Uterus (tissue), 4 donors: ENCODE measurements around the gene MYOZ2. TPM values are rescaled to one million over a fixed set of nuclear protein-coding genes. Genes with fewer than 3 reads are reported as not detected.

ENCODE experiments used
- DNase-seq, 2 donors: peaks; one replicate each; pipeline ENCODE4 v3.0.0-alpha.2; 2019 to 2020
- H3K27ac ChIP-seq, 2 donors: fragments of 200-600 bp; sonication (generic); 1 replicate in 1 of 2; 2 replicates in 1 of 2; pipeline ENCODE4 v1.5.1; 2016 to 2018
- H3K27me3 ChIP-seq, 2 donors: fragments of 200-600 bp; sonication (generic); one replicate each; pipeline ENCODE4 v1.5.1; 2018 to 2019; ENCODE audit warnings: control low read depth in 1 of 2
- H3K36me3 ChIP-seq, 2 donors: fragments of 200-600 bp; sonication (generic); one replicate each; pipeline ENCODE4 v1.5.1; 2019; ENCODE audit warnings: control low read depth in 1 of 2
- H3K4me1 ChIP-seq, 2 donors: fragments of 200-600 bp; sonication (generic); one replicate each; pipeline ENCODE4 v1.5.1; 2018 to 2019; ENCODE audit warnings: control low read depth in 1 of 2
- H3K4me3 ChIP-seq, 2 donors: fragments of 200-600 bp; sonication (generic); 1 replicate in 1 of 2; 2 replicates in 1 of 2; pipeline ENCODE4 v1.5.1; 2018 to 2019; ENCODE audit warnings: mild to moderate bottlenecking in 1 of 2
- H3K9me3 ChIP-seq, 2 donors: fragments of 200-600 bp; sonication (generic); one replicate each; pipeline ENCODE4 v1.5.1; 2019; ENCODE audit warnings: control low read depth in 1 of 2
- CTCF ChIP-seq, 4 experiments: fragments of 200-600 bp in 2 of 4; fragments of 450-650 bp in 2 of 4; sonication (generic) in 2 of 4; IDR thresholded peaks; one replicate each; pipeline ENCODE4 v1.5.1; 2016 to 2019; ENCODE audit warnings: antibody characterized with exemption in 4 of 4, mild to moderate bottlenecking in 2 of 4, moderate library complexity in 1 of 4
- POLR2A ChIP-seq, 2 donors: fragments of 450-650 bp; IDR thresholded peaks; one replicate each; pipeline ENCODE4 v1.6.1; 2016; ENCODE audit warnings: antibody characterized with exemption in 2 of 2, mild to moderate bottlenecking in 1 of 2, moderate library complexity in 1 of 2
- intact Hi-C: fragments of 100-400 bp; cut with DNase I; formaldehyde crosslinking; loops from one replicate; pipeline ENCODE4 v1.15.1; 2023; ENCODE audit warnings: low total_unique reads
- total RNA-seq, 4 donors: library from RNA; depleted of rRNA in 3 of 4; stranded (reverse); fragments of >200 nt in 3 of 4; gene quantifications; one replicate each; pipeline versions ENCODE4 v1.1.0 to v1.2.4, GENCODE V29; 2014 to 2023
- donor health status: DM: yes; HTN: yes; CAD: no.

MYOZ2 gene
- total RNA-seq, 4 donors from 2014 or later: 0.62 to 1.8 (median 1.5) TPM; not detected in 1

DNA sequence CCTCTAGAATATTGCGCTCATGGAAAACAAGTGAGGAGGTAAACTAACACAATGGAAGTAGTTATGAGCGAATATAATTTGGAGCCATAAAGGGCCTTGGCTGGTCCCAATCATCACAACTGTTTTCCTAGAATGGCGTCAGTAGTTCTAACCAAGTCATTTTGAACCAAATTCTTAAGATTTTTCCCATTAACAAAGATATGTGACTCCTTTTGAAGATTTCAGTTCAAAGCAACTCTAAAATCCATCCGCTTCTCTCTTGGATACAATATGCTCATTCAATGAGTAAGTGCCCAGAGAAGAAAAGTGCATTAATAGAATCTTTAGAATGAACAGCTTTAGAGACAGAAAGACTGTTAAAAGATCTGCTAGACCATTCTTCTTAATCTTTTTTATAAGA, 19.6 kb upstream of the MYOZ2 start:
- intact Hi-C loops: no loop called here
- Histone ChIP-seq H3K27ac (no peak overlapping the region), H3K4me3 (no peak overlapping the region), H3K36me3 (no peaks in the 10 kb centered on the region), H3K9me3 (no peaks in the 10 kb centered on the region), H3K4me1 (no peaks in the 10 kb centered on the region), H3K27me3 (no peaks in the 10 kb centered on the region)
- TF ChIP-seq POLR2A (IDR thresholded peaks at IDR 0.05) (no peak), CTCF (IDR thresholded peaks at IDR 0.05) (no peak)
- DNase-seq: no peak

- Histone ChIP-seq H3K27me3 (no peaks in the 10 kb centered on the region), H3K4me3 (no peak overlapping the region), H3K9me3 (no peaks in the 10 kb centered on the region), H3K36me3 (no peaks in the 10 kb centered on the region), H3K4me1 (no peaks in the 10 kb centered on the region), H3K27ac (no peak overlapping the region)
- intact Hi-C loops: no loop called here
- no peak for DNase-seq
- TF ChIP-seq CTCF (IDR thresholded peaks at IDR 0.05) (no peak), POLR2A (IDR thresholded peaks at IDR 0.05) (no peak)
Measured at GRCh38 chr4:119116925-119117900, 18.4 kb upstream of the MYOZ2 start.

DNA sequence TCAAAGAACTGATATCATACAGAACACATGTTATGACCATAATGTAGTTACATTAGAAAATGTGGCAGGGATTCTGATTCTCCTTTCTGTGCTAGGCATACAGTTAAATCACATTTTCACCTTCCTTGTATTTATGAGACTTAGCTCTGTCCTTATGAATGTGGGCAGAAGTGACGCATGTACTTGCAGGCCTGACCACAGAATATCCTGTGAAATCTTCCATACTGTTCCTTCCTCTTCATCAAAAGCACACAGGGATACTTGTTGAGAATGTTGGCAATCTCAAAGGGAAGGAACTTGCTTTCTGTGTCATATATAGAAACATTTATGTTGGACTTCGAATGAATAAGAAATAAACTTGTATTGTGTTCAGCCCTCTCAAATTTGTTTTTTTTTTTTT, 17.2 kb upstream of the MYOZ2 start:
- no peak for DNase-seq
- H3K36me3 ChIP-seq: no peaks in the 10 kb centered on the region
- no peaks in the 10 kb centered on the region for H3K9me3 ChIP-seq
- TF ChIP-seq POLR2A (IDR thresholded peaks at IDR 0.05) (no peak), CTCF (IDR thresholded peaks at IDR 0.05) (no peak)
- intact Hi-C loops: no loop called here
- no peaks in the 10 kb centered on the region for H3K27me3 ChIP-seq
- no peak overlapping the region for H3K4me3 ChIP-seq
- H3K4me1 ChIP-seq: no peaks in the 10 kb centered on the region
- no peak overlapping the region for H3K27ac ChIP-seq

DNA sequence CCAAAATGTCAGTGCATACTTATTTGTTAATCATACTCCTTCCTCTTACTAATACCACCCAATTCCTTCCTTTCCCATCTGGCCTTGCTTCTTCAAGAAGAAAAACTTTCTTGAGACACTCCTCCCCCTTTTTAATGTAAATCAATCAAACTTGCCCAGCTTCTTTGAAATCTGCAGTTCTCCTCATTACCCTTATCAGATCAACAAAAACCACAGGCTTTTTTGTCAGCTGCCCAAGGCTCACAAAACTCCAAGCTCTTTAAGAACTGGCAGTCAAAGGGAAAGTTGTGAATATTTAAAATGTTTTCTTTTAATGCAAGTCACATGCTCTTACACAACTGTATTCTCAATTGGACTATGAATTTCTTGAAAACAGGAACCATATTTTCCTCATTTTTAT, 11.3 kb upstream of the MYOZ2 start:
- Histone ChIP-seq H3K4me3 (no peak overlapping the region), H3K27me3 (no peaks in the 10 kb centered on the region), H3K27ac (no peak overlapping the region), H3K36me3 (no peaks in the 10 kb centered on the region), H3K4me1 (no peaks in the 10 kb centered on the region), H3K9me3 (no peaks in the 10 kb centered on the region)
- TF ChIP-seq POLR2A (IDR thresholded peaks at IDR 0.05) (no peak), CTCF (IDR thresholded peaks at IDR 0.05) (no peak)
- no peak for DNase-seq
- intact Hi-C loops: no loop called here

DNA sequence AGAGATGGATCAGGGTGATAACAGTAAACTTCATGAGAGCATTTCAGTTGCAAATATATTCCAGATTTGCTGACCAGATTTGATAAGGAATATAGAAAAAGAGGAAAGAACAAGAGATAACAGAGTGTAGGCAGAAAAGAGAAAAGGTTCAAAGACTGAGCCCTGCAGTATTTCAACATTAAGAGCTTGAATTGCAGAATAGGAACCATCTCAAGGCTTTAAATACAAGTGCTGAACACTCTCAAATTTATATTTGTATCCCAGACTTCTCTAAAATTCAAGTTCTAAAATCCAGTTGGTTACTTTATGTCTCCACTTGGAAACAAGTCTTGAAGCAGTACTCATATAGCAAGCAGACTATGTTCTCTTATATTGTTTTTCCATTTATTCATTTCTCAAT, 9.7 kb upstream of the MYOZ2 start:
- DNase-seq: no peak

More for the DNA sequence above, 9.7 kb upstream of the MYOZ2 start:
- Histone ChIP-seq H3K27ac (no peak overlapping the region), H3K9me3 (no peaks in the 10 kb centered on the region), H3K4me1 (no peaks in the 10 kb centered on the region), H3K4me3 (no peak overlapping the region), H3K27me3 (no peaks in the 10 kb centered on the region), H3K36me3 (no peaks in the 10 kb centered on the region)
- TF ChIP-seq CTCF (IDR thresholded peaks at IDR 0.05) (no peak), POLR2A (IDR thresholded peaks at IDR 0.05) (no peak)
- intact Hi-C loops: no loop called here
